Loucy (cell line): ENCODE data around the gene RAB27B.

ENCODE experiments used
- H2AFZ ChIP-seq: fragments of 200-600 bp; sonication (generic); 2 replicates; pipeline ENCODE4 v1.6.0; 2016; ENCODE audit warnings: antibody characterized with exemption, mild to moderate bottlenecking, low read length, moderate library complexity
- H3F3A ChIP-seq: fragments of 200-600 bp; 2 replicates; pipeline ENCODE4 v1.6.0; 2016; ENCODE audit warnings: antibody characterized with exemption, low read depth, mild to moderate bottlenecking
- H3K27me3 ChIP-seq: fragments of 200-600 bp; sonication (generic); 2 replicates; pipeline ENCODE4 v1.6.1; 2014; ENCODE audit warnings: low read length, mild to moderate bottlenecking; ENCODE audit not compliant: insufficient read depth, poor library complexity, severe bottlenecking
- H3K36me3 ChIP-seq: fragments of 200-600 bp; sonication (generic); 2 replicates; pipeline ENCODE4 v1.6.1; 2016; ENCODE audit warnings: low read length; ENCODE audit not compliant: insufficient read depth
- H3K4me1 ChIP-seq: fragments of 200-600 bp; sonication (generic); 2 replicates; pipeline ENCODE4 v1.5.1; 2014; ENCODE audit warnings: low read length, mild to moderate bottlenecking; ENCODE audit not compliant: insufficient read depth, poor library complexity, severe bottlenecking
- H3K4me2 ChIP-seq: fragments of 200-600 bp; sonication (generic); 2 replicates; pipeline ENCODE4 v1.6.0; 2014; ENCODE audit warnings: antibody characterized with exemption, low read length, low read depth, mild to moderate bottlenecking; ENCODE audit not compliant: poor library complexity, severe bottlenecking
- H3K4me3 ChIP-seq: fragments of 200-600 bp; sonication (generic); 2 replicates; pipeline ENCODE4 v1.5.1; 2014; ENCODE audit warnings: low read length, mild to moderate bottlenecking, mixed read lengths; ENCODE audit not compliant: poor library complexity, severe bottlenecking
- H3K79me2 ChIP-seq: fragments of 200-600 bp; sonication (generic); 2 replicates; pipeline ENCODE4 v1.6.1; 2014; ENCODE audit warnings: low read length; ENCODE audit not compliant: insufficient read depth
- H3K9ac ChIP-seq: fragments of 200-600 bp; sonication (generic); 2 replicates; pipeline ENCODE4 v1.6.0; 2014; ENCODE audit warnings: mild to moderate bottlenecking, low read depth, low read length, moderate library complexity; ENCODE audit not compliant: poor library complexity, severe bottlenecking
- H3K9me2 ChIP-seq: fragments of 200-600 bp; sonication (generic); replicated peaks from 2 replicates; pipeline ENCODE4 v1.6.1; 2016; ENCODE audit warnings: low read depth, low read length, mixed read lengths
- H3K9me3 ChIP-seq: fragments of 200-600 bp; sonication (generic); 2 replicates; pipeline ENCODE4 v1.6.1; 2014; ENCODE audit warnings: mild to moderate bottlenecking, antibody characterized with exemption, low read length, low read depth; ENCODE audit not compliant: insufficient read depth
- H4K20me1 ChIP-seq: fragments of 200-600 bp; sonication (generic); 2 replicates; pipeline ENCODE4 v1.6.0; 2014; ENCODE audit warnings: antibody characterized with exemption, low read length, mild to moderate bottlenecking; ENCODE audit not compliant: insufficient read depth, poor library complexity, severe bottlenecking
- EZH2phosphoT487 ChIP-seq: fragments of 200-600 bp; IDR thresholded peaks from 2 replicates; pipeline ENCODE4 v1.6.1; 2018; ENCODE audit warnings: antibody characterized with exemption, mild to moderate bottlenecking, moderate library complexity, borderline replicate concordance
- TF ChIP-seq, protein P1 (sequence below): fragments of 200-600 bp; sonication (generic); conservative IDR thresholded peaks from 2 replicates; pipeline ENCODE4 v1.5.1; 2014; ENCODE audit warnings: mild to moderate bottlenecking, antibody characterized with exemption, low read length

Gene RAB27B

DNA sequence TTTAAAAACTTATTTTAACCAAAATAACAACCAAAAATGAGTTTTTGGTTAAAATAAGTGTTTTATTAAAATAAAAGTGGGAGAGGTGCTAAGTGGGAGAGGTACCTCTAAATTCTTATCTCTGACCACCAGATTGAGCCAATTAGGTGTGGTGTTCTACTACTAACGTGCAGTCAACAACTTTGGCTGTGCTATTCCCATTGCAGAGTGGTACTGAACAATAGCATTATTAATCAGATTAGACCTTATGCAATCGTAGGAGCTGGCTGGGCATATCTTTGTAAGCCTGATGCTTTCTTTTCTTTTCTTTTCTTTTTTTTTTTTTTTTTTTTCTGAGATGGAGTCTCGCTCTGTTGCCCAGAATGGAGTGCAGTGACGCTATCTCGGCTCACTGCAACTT lies 38.9 kb downstream of the RAB27B start:
- H3K9me3 ChIP-seq: peaks cover 6% of the 10 kb centered on the region; the same call in 1 of the 2 replicates
- no peaks in the 10 kb centered on the region for H3K4me1 ChIP-seq

DNA sequence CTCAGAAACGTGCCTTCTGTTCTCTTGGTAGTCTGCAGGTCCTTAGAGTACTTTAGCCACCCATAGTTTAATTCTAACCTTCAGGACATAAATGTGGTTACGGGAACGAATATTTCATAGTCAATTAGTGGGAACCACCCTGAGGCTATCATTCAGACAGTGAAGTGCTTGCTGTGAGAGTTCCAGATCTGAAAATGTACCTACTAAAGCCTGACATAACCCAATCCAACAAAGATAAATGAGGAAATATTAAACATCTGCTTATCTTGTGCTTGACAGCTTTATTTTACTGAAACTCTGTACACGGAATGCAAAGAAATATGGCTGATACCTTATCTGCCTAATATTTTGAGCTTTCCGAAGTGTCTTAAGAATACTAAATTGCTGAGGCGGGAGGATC lies 43.0 kb downstream of the RAB27B start:
- Histone ChIP-seq H2AFZ (no peak overlapping the region), H3K4me1 (peaks cover 22% of the 10 kb centered on the region), H3K9me2 (no peaks in the 10 kb centered on the region), H3K27me3 (no peaks in the 10 kb centered on the region), H4K20me1 (no peaks in the 10 kb centered on the region), H3K79me2 (peaks cover 38% of the 10 kb centered on the region), H3K9ac (no peak overlapping the region), H3K9me3 (peaks cover 3% of the 10 kb centered on the region; the same call in 1 of the 2 replicates), H3F3A (peaks cover 3% of the 10 kb centered on the region; the same call in 1 of the 2 replicates), H3K4me3 (no peak overlapping the region), H3K4me2 (no peak overlapping the region), H3K36me3 (peaks cover 13% of the 10 kb centered on the region; the same call in 1 of the 2 replicates)
- TF ChIP-seq, protein P1, sequence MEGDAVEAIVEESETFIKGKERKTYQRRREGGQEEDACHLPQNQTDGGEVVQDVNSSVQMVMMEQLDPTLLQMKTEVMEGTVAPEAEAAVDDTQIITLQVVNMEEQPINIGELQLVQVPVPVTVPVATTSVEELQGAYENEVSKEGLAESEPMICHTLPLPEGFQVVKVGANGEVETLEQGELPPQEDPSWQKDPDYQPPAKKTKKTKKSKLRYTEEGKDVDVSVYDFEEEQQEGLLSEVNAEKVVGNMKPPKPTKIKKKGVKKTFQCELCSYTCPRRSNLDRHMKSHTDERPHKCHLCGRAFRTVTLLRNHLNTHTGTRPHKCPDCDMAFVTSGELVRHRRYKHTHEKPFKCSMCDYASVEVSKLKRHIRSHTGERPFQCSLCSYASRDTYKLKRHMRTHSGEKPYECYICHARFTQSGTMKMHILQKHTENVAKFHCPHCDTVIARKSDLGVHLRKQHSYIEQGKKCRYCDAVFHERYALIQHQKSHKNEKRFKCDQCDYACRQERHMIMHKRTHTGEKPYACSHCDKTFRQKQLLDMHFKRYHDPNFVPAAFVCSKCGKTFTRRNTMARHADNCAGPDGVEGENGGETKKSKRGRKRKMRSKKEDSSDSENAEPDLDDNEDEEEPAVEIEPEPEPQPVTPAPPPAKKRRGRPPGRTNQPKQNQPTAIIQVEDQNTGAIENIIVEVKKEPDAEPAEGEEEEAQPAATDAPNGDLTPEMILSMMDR: no peak
- no peak for TF ChIP-seq EZH2phosphoT487

More for the DNA sequence above, 38.9 kb downstream of the RAB27B start:
- no peak overlapping the region for H3K4me2 ChIP-seq
- no peak overlapping the region for H3K4me3 ChIP-seq
- H2AFZ ChIP-seq: no peak overlapping the region
- H4K20me1 ChIP-seq: no peaks in the 10 kb centered on the region
- H3K9ac ChIP-seq: no peak overlapping the region
- peaks cover 31% of the 10 kb centered on the region; the same call in 1 of the 2 replicates for H3K79me2 ChIP-seq
- no peaks in the 10 kb centered on the region for H3K9me2 ChIP-seq
- no peaks in the 10 kb centered on the region for H3K27me3 ChIP-seq
- no peaks in the 10 kb centered on the region for H3F3A ChIP-seq
- H3K36me3 ChIP-seq: peaks cover 20% of the 10 kb centered on the region
- no peak for TF ChIP-seq EZH2phosphoT487
- TF ChIP-seq, protein P1: no peak

DNA sequence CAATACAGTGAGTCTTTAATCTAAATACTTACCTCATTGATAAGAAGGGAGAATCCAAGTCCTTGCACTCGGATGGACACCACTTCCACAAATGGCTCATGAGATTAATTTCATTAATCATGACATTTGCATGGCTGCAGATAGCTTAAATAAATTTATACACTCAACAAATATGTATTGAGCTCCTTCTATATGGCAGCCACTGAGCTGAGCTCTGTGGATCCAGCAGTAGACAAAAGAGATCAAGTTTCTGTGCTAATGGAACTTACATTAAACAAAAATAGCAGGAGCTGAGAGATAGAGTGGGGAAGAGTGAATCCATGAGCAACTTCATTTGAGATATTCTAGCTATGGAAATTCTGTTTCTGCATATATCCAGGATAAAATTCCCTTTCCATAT lies 44.4 kb downstream of the RAB27B start:
- Histone ChIP-seq H2AFZ (no peak overlapping the region), H3K27me3 (no peaks in the 10 kb centered on the region), H3F3A (peaks cover 3% of the 10 kb centered on the region; the same call in 1 of the 2 replicates), H3K9me2 (no peaks in the 10 kb centered on the region), H3K4me1 (peaks cover 22% of the 10 kb centered on the region), H3K9ac (no peak overlapping the region), H3K4me2 (peak overlapping the region; percentile 40), H3K4me3 (peak overlapping the region; percentile 7), H3K36me3 (peaks cover 13% of the 10 kb centered on the region; the same call in 1 of the 2 replicates), H4K20me1 (no peaks in the 10 kb centered on the region), H3K79me2 (peaks cover 43% of the 10 kb centered on the region), H3K9me3 (peaks cover 3% of the 10 kb centered on the region; the same call in 1 of the 2 replicates)
- TF ChIP-seq, protein P1: no peak
- no peak for TF ChIP-seq EZH2phosphoT487
